ENCODE measurements around the gene GBGT1.

GBGT1 gene

GRCh38 chr9:133126697-133127339 lies 36.9 kb downstream of the GBGT1 start:
- H3K4me3 ChIP-seq (replicated peaks in 1 of 2; ENCODE audit: low read depth in 2 of 2, low read length in 2 of 2), result no peak overlapping the region
- no peak for TF ChIP-seq CTCF (IDR thresholded peaks at IDR 0.05; ENCODE audit: low read depth, low read length)
- DNase-seq (ENCODE audit: low read depth in 2 of 2), result peak in 1 of 2 donors; percentile 28

DNA sequence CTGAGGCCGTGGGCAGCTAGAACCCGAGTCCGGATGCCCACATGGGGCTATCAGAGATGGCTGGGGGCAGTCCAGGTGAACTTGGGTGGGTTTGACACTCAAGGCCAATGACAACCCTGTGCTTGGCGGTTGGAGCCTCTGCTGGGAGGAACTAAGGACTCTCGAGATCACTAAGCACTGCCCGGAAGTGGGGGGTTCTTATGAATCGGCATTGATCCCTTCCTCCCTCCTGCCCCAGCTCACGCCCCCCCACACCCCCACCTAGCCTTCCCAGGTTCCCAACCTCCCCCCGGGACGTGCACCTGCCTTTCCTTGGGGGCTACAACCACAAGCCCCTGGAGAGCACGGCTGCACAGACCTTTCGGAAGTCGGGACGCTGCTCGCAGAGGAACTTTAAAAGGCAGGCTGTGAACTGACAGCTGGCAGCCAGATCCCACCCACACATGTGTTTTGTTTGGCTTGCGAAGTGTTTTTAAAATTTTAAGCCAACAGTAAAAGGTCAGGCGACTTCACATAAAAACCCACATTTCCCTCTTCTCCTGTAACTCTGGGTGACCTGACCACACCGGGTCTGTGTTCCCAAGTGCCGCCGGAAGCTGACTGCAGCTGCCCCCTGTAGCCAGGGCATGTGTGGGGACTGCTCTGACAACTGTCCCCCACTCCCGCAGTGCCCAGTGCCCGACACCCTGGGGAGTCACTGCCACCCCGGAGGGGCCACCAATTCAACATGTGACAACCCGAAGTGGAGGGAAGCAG lies 37.6 kb downstream of the GBGT1 start:
- H3K4me3 ChIP-seq (replicated peaks in 1 of 2; ENCODE audit: low read depth in 2 of 2, low read length in 2 of 2), result no peak overlapping the region
- peak; percentile 57 to 71 for DNase-seq (ENCODE audit: low read depth in 2 of 2)
- no peak for TF ChIP-seq CTCF (IDR thresholded peaks at IDR 0.05; ENCODE audit: low read depth, low read length)

DNA sequence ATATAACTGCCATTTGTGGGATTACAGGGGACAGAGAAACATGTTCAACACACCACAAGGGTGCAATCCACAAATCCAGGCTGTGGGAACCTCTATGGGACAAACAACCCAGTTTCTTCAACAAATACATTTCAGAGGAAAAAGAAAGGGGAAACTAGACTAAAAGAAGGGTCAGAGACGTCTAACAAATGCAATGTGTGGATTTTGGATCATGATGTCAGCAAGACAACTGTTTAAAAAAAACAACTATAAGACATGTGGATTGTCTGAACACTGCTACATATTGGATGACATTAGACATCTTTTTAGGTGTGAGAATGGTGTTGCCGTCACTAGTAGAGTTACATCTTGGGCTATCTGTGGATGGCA lies 38.8 kb downstream of the GBGT1 start:
- no peak overlapping the region for H3K4me3 ChIP-seq (replicated peaks in 1 of 2; ENCODE audit: low read depth in 2 of 2, low read length in 2 of 2)
- no peak for DNase-seq (ENCODE audit: low read depth in 2 of 2)
- no peak for TF ChIP-seq CTCF (IDR thresholded peaks at IDR 0.05; ENCODE audit: low read depth, low read length)

DNA sequence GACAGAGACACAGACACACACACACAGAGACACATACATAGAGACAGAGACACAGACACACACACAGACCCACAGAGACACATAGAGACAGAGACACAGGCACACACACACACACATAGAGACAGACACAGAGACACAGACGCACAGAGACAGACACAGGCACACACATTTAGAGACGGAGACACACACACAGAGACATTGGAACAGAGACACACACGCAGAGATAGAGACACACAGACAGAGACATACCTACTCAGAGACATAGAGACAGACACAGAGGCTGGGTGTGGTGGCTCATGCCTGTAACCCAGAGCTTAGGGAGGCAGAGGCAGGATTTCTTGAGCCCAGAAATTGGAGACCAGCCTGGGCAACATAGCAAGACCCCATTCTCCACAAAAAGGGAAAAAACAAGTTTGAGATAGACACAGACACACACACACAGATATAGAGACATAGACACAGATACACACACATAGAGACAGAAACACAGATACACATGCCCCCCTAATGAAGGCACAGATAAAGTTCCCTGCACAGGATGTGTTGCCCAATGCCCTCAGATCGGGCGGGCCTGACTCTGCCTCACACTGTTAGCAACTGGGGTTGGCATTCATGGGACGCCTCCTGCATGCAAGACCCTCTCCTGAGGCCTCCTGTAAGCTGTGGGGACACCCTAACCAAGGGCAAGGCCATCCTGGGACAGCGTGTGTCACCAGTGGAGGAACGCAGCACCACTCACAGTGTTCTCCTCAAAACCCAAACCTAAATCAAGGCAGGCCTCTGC lies 39.4 kb downstream of the GBGT1 start:
- DNase-seq (ENCODE audit: low read depth in 2 of 2), result no peak
- H3K4me3 ChIP-seq (replicated peaks in 1 of 2; ENCODE audit: low read depth in 2 of 2, low read length in 2 of 2), result no peak overlapping the region
- no peak for TF ChIP-seq CTCF (IDR thresholded peaks at IDR 0.05; ENCODE audit: low read depth, low read length)

- TF ChIP-seq CTCF (IDR thresholded peaks at IDR 0.05; ENCODE audit: low read depth, low read length), result no peak
These were observed 40.6 kb downstream of the GBGT1 start for GRCh38 chr9:133122935-133123611.

DNA sequence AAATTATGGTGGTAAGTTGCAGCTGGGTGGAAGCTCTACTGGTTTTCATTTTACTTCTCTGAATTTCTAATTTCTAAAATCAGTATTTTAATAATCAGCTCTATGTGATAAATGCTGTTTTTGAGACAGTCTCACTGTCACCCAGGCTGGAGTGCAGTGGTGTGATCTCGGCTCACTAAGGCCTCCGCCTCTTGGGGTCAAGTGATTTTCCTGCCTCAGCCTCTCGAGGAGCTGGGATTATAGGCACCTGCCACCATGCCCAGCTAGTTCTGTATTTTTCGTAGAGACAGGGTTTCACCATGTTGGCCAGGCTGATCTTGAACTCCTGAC lies 41.1 kb downstream of the GBGT1 start:
- no peak for DNase-seq (ENCODE audit: low read depth in 2 of 2)
- no peak overlapping the region for H3K4me3 ChIP-seq (replicated peaks in 1 of 2; ENCODE audit: low read depth in 2 of 2, low read length in 2 of 2)
- no peak for TF ChIP-seq CTCF (IDR thresholded peaks at IDR 0.05; ENCODE audit: low read depth, low read length)

More at GRCh38 chr9:133122935-133123611, 40.6 kb downstream of the GBGT1 start:
- H3K4me3 ChIP-seq (replicated peaks in 1 of 2; ENCODE audit: low read depth in 2 of 2, low read length in 2 of 2), result no peak overlapping the region
- DNase-seq (ENCODE audit: low read depth in 2 of 2), result peak; percentile 34 to 54

Data from cardiac fibroblast (primary cell).